ENCODE measurements around the gene R3HDM1.

The R3HDM1 gene

GRCh38 chr2:135733045-135733444, 201.8 kb downstream of the R3HDM1 start:
- TF ChIP-seq, protein P1, sequence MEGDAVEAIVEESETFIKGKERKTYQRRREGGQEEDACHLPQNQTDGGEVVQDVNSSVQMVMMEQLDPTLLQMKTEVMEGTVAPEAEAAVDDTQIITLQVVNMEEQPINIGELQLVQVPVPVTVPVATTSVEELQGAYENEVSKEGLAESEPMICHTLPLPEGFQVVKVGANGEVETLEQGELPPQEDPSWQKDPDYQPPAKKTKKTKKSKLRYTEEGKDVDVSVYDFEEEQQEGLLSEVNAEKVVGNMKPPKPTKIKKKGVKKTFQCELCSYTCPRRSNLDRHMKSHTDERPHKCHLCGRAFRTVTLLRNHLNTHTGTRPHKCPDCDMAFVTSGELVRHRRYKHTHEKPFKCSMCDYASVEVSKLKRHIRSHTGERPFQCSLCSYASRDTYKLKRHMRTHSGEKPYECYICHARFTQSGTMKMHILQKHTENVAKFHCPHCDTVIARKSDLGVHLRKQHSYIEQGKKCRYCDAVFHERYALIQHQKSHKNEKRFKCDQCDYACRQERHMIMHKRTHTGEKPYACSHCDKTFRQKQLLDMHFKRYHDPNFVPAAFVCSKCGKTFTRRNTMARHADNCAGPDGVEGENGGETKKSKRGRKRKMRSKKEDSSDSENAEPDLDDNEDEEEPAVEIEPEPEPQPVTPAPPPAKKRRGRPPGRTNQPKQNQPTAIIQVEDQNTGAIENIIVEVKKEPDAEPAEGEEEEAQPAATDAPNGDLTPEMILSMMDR (IDR thresholded peaks at IDR 0.05; ENCODE audit: insufficient read depth, low read length, poor library complexity, severe bottlenecking) = no peak
- TF ChIP-seq EZH2phosphoT487 (conservative IDR thresholded peaks at IDR 0.05; ENCODE audit: low read length) = no peak
- no peak overlapping the region for H3K4me3 ChIP-seq (ENCODE audit: insufficient read depth, low read length, poor library complexity, severe bottlenecking)
- no peaks in the 10 kb centered on the region for H3K27me3 ChIP-seq (ENCODE audit: low read length)
- H3K27ac ChIP-seq (ENCODE audit: low read depth, low read length) = no peak overlapping the region
- H3K9ac ChIP-seq (ENCODE audit: low read length) = no peak overlapping the region
- H3F3A ChIP-seq (ENCODE audit: insufficient read depth) = no peaks in the 10 kb centered on the region
- H3K36me3 ChIP-seq (ENCODE audit: low read length) = no peaks in the 10 kb centered on the region
- H2AFZ ChIP-seq (ENCODE audit: low read depth, low read length, severe bottlenecking) = no peak overlapping the region
- no peak overlapping the region for H3K4me2 ChIP-seq (ENCODE audit: low read depth, low read length, poor library complexity, severe bottlenecking)
- H4K20me1 ChIP-seq (ENCODE audit: low read depth, low read length) = no peaks in the 10 kb centered on the region
- H3K9me2 ChIP-seq (replicated peaks; ENCODE audit: insufficient read depth, low read length) = no peaks in the 10 kb centered on the region
- H3K9me3 ChIP-seq (ENCODE audit: insufficient read depth, low read length) = no peaks in the 10 kb centered on the region
- H3K79me2 ChIP-seq (ENCODE audit: insufficient read depth, low read length) = no peaks in the 10 kb centered on the region

- no peaks in the 10 kb centered on the region for H3K9me3 ChIP-seq (ENCODE audit: insufficient read depth, low read length)
- no peak for TF ChIP-seq EZH2phosphoT487 (conservative IDR thresholded peaks at IDR 0.05; ENCODE audit: low read length)
- TF ChIP-seq, protein P1 (IDR thresholded peaks at IDR 0.05; ENCODE audit: insufficient read depth, low read length, poor library complexity, severe bottlenecking) = no peak
- H3F3A ChIP-seq (ENCODE audit: insufficient read depth) = no peaks in the 10 kb centered on the region; the same call in 1 of the 2 replicates
- no peaks in the 10 kb centered on the region for H3K27me3 ChIP-seq (ENCODE audit: low read length)
- no peaks in the 10 kb centered on the region for H3K79me2 ChIP-seq (ENCODE audit: insufficient read depth, low read length)
- H3K9me2 ChIP-seq (replicated peaks; ENCODE audit: insufficient read depth, low read length) = no peaks in the 10 kb centered on the region
- no peaks in the 10 kb centered on the region for H4K20me1 ChIP-seq (ENCODE audit: low read depth, low read length)
- H3K27ac ChIP-seq (ENCODE audit: low read depth, low read length) = no peak overlapping the region
- H3K4me2 ChIP-seq (ENCODE audit: low read depth, low read length, poor library complexity, severe bottlenecking) = no peak overlapping the region
- no peaks in the 10 kb centered on the region for H3K36me3 ChIP-seq (ENCODE audit: low read length)
- H2AFZ ChIP-seq (ENCODE audit: low read depth, low read length, severe bottlenecking) = no peak overlapping the region
- H3K4me3 ChIP-seq (ENCODE audit: insufficient read depth, low read length, poor library complexity, severe bottlenecking) = no peak overlapping the region
- H3K9ac ChIP-seq (ENCODE audit: low read length) = no peak overlapping the region
Measured at GRCh38 chr2:135736546-135736945, 205.3 kb downstream of the R3HDM1 start.

GRCh38 chr2:135740206-135740605, 208.9 kb downstream of the R3HDM1 start:
- H3K27ac ChIP-seq (ENCODE audit: low read depth, low read length) = no peak overlapping the region
- no peaks in the 10 kb centered on the region for H3K9me3 ChIP-seq (ENCODE audit: insufficient read depth, low read length)
- H3K9ac ChIP-seq (ENCODE audit: low read length) = no peak overlapping the region

More at GRCh38 chr2:135740206-135740605, 208.9 kb downstream of the R3HDM1 start:
- Histone ChIP-seq H3F3A (ENCODE audit: insufficient read depth) (no peaks in the 10 kb centered on the region; the same call in 1 of the 2 replicates), H3K36me3 (ENCODE audit: low read length) (no peaks in the 10 kb centered on the region), H3K4me3 (ENCODE audit: insufficient read depth, low read length, poor library complexity, severe bottlenecking) (no peak overlapping the region), H3K79me2 (ENCODE audit: insufficient read depth, low read length) (peaks cover 34% of the 10 kb centered on the region), H2AFZ (ENCODE audit: low read depth, low read length, severe bottlenecking) (no peak overlapping the region), H3K27me3 (ENCODE audit: low read length) (no peaks in the 10 kb centered on the region), H4K20me1 (ENCODE audit: low read depth, low read length) (peaks cover 16% of the 10 kb centered on the region), H3K9me2 (replicated peaks; ENCODE audit: insufficient read depth, low read length) (no peaks in the 10 kb centered on the region), H3K4me2 (ENCODE audit: low read depth, low read length, poor library complexity, severe bottlenecking) (no peak overlapping the region)
- TF ChIP-seq, protein P1 (IDR thresholded peaks at IDR 0.05; ENCODE audit: insufficient read depth, low read length, poor library complexity, severe bottlenecking) = no peak
- TF ChIP-seq EZH2phosphoT487 (conservative IDR thresholded peaks at IDR 0.05; ENCODE audit: low read length) = no peak
